SHP77 treated with DMSO at 0.1 percent for 48 hours (cell line): Measurements from ENCODE around the gene GBA2.

Experiments
- DNase-seq: peaks from one replicate; lab custom pipeline; 2025; lab: John Stamatoyannopoulos, UW

The GBA2 gene

DNA sequence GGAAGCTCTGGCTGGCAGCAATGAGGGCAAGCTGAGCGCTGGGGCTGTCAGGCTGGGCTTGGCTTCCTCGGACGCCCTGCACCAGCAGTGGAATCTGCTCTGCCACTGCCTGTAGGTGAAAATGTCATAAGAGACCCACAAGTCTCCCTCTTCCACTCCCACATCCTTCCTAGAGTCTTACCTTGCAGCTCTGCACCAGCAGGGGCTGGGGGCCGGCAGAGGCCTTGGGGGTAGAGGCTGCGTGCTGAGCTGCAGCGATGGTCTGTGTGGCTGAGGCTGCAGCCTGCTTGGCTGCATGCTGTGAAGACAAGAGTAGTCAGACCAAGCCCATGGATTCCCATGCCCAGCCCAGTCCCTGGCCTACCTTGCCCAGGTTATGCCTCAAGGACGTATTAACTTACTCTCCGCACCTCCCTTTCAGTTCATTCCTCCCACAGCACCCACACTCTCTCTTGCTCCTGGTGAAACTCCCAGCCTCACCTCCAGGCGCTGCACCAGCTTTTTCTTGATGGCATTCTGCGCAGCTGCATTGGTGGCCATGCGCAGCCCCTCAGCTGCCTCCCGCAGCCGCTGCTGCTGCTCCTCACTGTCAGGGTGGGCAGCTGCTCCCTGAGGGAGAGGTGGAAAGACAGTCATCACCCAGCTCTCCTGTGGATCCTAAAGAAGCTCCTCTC, 34.3 kb downstream of the GBA2 start:
- DNase-seq, result no peak

DNA sequence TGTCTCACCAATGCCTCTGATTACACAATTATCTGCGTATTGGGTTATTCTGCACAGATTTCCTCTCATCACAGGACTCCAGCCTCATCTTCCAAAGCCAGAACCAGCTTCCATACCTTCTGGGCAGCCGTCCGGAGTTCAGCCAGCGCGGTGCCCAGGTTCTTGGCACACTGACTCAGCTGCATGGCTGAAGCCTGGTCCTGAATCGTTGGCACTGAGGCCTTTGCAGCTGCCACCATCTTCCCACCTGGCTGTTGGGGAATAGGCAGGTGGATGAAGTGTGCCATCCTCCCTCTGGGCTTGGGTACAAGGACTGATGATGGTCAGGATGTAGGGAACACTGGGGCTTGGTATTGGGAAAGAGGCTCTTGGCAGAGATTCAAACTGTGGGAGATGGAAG, 34.9 kb downstream of the GBA2 start:
- no peak for DNase-seq

DNA sequence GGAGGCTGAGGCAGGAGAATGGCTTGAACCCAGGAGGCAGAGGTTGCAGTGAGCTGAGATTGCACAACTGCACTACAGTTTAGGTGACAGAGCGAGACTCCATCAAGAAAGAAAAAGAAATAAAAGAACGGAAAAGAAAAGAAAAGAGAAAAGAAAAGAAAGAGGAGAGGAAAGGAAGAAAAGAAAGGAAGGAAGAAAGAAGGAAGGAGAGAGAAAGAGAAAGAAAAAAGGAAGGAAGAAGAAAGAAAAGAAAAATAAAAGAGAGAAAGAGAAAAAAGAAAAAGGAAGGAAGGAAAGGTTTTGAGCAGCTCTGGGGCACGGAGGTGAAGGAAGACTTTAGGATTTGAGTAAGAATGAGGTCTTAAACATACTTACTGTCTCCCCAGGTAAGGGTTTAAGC, 35.5 kb downstream of the GBA2 start:
- DNase-seq, result no peak

- no peak for DNase-seq
These were observed 36.1 kb downstream of the GBA2 start for GRCh38 chr9:35712762-35713400.

- DNase-seq, result no peak
These were observed 37.3 kb downstream of the GBA2 start for GRCh38 chr9:35711501-35712428.

- DNase-seq, result no peak
These were observed 38.1 kb downstream of the GBA2 start for GRCh38 chr9:35710818-35711500.

DNA sequence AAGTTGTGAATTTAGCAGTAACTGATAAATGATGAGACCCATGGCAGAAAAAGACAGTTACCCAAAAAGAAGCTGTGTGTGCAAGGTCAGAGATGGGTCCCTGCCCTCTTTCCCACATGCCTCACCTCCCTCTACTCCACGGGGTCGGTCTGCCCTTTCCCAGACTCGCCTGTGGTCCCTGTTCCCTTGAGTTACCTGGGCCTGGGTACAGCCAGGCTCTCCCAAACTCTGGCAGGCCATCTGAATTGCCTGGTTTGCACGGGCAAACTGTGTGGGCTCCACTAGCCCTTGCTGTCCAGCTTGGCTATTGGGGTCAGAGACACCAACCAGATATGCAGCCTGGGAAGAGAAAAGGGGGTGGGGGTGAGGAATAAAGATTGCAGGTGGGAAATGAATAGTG, 40.9 kb downstream of the GBA2 start:
- no peak for DNase-seq

DNA sequence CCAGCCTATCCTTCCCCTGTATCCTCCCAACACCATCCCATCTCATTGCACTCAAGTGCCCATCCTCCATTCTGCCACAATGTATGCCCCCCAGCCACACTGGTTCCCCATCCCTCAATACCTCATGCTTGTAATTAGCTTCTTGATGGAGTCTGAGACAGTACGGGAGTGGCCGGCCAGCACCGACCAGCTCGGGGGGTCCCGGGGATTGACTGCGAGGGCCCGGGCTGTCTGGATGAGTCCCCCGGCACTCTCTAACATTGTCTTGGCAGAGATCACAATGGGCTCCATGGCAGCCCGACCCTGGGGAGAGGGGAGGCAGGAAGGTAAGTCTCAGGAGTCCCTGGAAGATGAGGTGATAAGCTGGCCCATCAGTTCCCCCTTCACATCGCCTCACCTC, 42.1 kb downstream of the GBA2 start:
- DNase-seq, result no peak

- no peak for DNase-seq
These were observed 43.1 kb downstream of the GBA2 start for GRCh38 chr9:35705836-35706430.

- no peak for DNase-seq
These were observed 43.7 kb downstream of the GBA2 start for GRCh38 chr9:35705372-35705771.

- no peak for DNase-seq
These were observed 44.9 kb downstream of the GBA2 start for GRCh38 chr9:35703906-35704672.

DNA sequence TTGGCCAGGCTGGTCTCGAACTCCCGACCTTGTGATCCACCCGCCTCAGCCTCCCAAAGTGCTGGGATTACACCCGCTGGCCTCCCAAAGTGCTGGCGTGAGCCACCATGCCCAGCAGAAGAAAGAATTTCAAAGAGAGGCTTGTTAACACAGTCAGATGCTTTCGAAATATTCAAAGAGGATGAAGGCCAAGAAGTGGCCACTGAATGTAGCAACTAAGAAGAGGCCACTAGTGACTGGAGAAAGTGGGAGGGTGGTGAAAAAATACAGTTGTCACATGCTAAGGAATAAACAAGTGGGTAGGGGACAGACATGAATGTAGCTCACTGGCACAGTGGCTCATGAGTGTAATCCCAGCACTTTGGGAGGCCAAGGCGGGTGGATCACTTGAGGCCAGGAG, 46.3 kb downstream of the GBA2 start:
- no peak for DNase-seq

DNA sequence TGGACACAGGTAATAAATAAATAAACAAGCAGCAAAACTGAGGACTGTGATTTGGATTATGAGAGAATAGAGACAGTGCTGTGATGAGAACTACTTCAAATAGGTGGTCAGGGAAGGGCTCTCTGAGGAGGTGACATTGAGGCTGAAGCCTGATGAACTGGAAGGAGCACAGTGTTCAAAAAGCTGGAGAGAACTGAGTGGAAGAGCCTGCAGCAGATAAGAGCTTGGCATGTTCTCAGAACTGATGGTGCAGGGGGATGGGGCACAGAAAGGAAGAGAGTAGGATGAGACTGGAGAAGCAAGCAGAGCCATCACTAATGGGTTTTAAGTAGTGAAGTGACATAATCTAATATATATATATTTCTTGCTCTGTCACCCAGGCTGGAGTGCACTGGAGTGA, 48.1 kb downstream of the GBA2 start:
- DNase-seq, result no peak

DNA sequence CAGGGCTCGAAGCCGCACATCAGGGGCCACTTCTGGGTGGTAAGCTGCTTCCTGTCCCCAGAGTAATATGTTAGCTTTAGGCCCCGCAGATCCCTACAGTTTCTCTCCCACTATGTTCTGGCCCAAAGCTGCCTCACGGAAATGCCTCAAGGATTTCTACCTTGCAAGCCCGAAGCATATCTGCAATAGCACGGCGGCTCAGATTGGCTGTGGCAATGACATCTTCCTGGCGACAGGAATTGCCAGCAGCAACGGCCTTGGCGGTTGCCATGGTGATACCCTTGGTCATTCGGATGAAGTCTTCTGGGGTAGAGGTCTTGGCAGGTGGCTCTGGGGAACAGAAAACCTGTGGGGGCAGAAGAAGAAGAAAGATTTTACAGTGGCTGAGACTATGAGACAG, 49.0 kb downstream of the GBA2 start:
- no peak for DNase-seq

DNA sequence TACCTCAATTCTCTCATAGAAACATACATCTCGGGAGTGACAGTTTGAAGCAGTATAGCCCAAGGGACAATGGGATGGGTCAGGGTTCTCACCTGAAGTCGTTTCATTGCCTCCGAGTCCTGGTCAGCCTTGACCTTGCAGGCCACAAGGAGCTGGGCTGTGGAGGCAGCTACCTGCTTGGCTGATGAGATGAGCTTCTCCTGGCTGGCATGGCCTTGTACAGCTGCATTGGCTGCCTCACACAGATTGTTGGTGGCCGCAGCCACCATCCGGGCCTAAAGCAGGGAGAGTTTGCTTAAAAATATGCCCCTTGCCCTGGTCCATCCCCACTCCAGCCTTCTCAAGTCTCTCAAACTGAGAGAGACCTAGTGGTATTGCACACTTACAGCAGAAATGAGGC, 50.8 kb downstream of the GBA2 start:
- no peak for DNase-seq

DNA sequence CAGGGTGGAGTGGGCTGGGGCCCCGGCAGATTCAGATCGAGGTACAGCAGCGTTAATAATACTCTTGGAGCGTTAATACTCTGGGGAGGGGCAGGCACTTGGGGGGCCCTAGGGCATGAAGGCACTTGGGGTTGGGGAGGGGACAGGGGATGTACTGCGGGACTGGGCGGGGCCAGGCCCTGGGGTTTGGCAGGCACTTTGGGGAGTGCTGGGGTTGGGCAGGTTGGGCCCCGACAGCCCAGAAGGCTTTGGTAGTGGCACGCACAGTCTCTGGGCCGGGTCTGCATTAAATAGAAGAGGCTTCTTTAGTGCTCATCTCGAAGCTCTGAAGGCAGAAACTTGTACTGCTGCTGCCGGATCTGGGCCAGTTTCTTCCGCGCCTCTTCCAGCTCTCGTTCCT, 51.5 kb downstream of the GBA2 start:
- no peak for DNase-seq

DNA sequence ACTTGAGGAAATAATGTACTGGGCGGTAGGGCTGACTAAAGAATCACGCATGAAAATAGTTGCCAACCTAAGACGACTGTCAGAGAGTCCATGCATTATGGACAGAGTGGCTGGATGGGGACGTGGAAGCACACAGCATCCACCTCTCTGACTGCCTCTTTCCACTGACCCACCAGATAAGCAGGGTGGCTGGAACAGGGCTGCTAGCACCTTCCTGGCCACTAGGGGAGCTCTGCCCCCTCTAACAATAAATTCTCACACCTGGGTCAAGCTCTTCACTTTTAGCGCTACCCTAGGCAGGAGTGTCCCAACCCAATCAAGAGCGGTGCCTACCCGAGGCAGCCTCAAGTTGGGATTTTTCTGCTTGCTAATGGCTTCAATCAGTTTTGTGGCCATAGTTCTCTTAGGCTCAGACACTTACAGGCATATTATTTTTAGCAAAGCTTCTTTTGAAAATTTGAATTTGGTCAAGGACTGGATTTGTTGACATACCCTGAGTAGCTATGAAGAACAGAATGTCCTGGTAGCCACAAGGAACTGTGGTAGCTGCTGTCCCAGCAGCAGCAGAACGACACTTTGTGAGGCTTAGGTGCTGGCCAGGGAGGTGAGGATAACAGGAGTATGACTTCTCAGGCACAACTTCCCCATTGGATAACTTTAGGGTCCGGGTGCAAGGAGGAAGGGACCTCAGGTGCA, 52.4 kb downstream of the GBA2 start:
- DNase-seq, result no peak

GRCh38 chr9:35695943-35696401, 53.1 kb downstream of the GBA2 start:
- no peak for DNase-seq

- no peak for DNase-seq
These were observed 57.2 kb downstream of the GBA2 start for GRCh38 chr9:35691757-35692301.

GRCh38 chr9:35691334-35691650, 57.7 kb downstream of the GBA2 start:
- DNase-seq, result no peak
